ENCODE data around the gene STRA6. TPM values are rescaled to one million over a fixed set of nuclear protein-coding genes. Genes with fewer than 3 reads are reported as not detected.
A peak's percentile ranks its signal among the peaks of the same experiment; 100 is the strongest.

STRA6 gene
- total and polyA plus RNA-seq, 2 of the 8 experiments (the other 6 are each of a cell fraction or from before 2014, with no cell fraction given), result 9.3 to 14.5 TPM

GRCh38 chr15:74197176-74197965 lies 5.2 kb downstream of the STRA6 start:
- H3K4me1 ChIP-seq (replicated peaks in 1 of 4; ENCODE audit: control insufficient read depth in 3 of 4, insufficient read depth in 4 of 4, low read length in 3 of 4), result peaks cover 0 to 24% (median 15%) of the 10 kb centered on the region in 4 experiments; a peak in 6 of 7 replicates
- no peaks in the 10 kb centered on the region for H4K20me1 ChIP-seq (replicated peaks in 1 of 2; ENCODE audit: control insufficient read depth in 1 of 2, insufficient read depth in 2 of 2, low read length in 2 of 2)
- no peak overlapping the region for H3K18ac ChIP-seq (ENCODE audit: extremely low read depth, low read length)
- FAIRE-seq (no peak), DNase-seq (ENCODE audit: low read depth in 1 of 2, low spot score in 2 of 2) (no peak)
- H3K79me2 ChIP-seq (ENCODE audit: control insufficient read depth in 1 of 2, insufficient read depth in 2 of 2, low read length in 2 of 2), result 0 out of 4 replicates have a peak, but pooled peaks cover 0 to 4% of the 10 kb centered on the region in 2 experiments
- no peak overlapping the region for H3K14ac ChIP-seq (ENCODE audit: insufficient read length)
- H4K91ac ChIP-seq (replicated peaks; ENCODE audit: insufficient read length, low read length), result no peak overlapping the region
- no peak overlapping the region for H2BK12ac ChIP-seq (ENCODE audit: low read depth, low read length)
- no peak overlapping the region for H2BK20ac ChIP-seq (ENCODE audit: low read length)
- WGBS, 2 experiments (ENCODE audit: extremely low coverage in 1 of 2, insufficient coverage in 1 of 2, insufficient read length in 1 of 2, insufficient replicate concordance in 2 of 2, low coverage in 1 of 2, low lambda C conversion rate in 2 of 2, missing lambda C conversion rate in 1 of 2), result 89% methylated on average over 9 of the region's 9 CpGs; no CpG with 5 or more reads in 1 of the 2 experiments
- peaks cover 3% of the 10 kb centered on the region; the same call in 1 of the 2 replicates for H3K79me1 ChIP-seq (ENCODE audit: low read depth, low read length)
- H3K4ac ChIP-seq (replicated peaks; ENCODE audit: insufficient read length, low read depth, low read length), result no peak overlapping the region
- no peak overlapping the region for H3K4me3 ChIP-seq (ENCODE audit: extremely low read depth in 1 of 4, insufficient read depth in 2 of 4, low read depth in 3 of 4, low read length in 4 of 4)
- no peak overlapping the region for H3K27ac ChIP-seq (ENCODE audit: low read depth, low read length)
- H3K23me2 ChIP-seq (ENCODE audit: low read depth, low read length), result 0 out of 2 replicates have a peak, but pooled peaks cover 2% of the 10 kb centered on the region
- H3K36me3 ChIP-seq (ENCODE audit: control insufficient read depth in 2 of 4, insufficient read depth in 4 of 4, low read length in 3 of 4), result no peaks in the 10 kb centered on the region
- no peak overlapping the region for H2BK120ac ChIP-seq (replicated peaks; ENCODE audit: low read depth, low read length)
- H3K4me2 ChIP-seq (ENCODE audit: insufficient read depth in 1 of 2, low read depth in 2 of 2, low read length in 2 of 2), result no peak overlapping the region
- H2AFZ ChIP-seq (ENCODE audit: low read length), result no peak overlapping the region
- no peak overlapping the region for H4K5ac ChIP-seq (ENCODE audit: insufficient read length, low read depth, low read length)
- no peak overlapping the region for H3K9ac ChIP-seq (replicated peaks in 1 of 4; ENCODE audit: extremely low read depth in 1 of 4, low read depth in 3 of 4, low read length in 3 of 4)
- no peak overlapping the region for H2AK5ac ChIP-seq (ENCODE audit: low read depth, low read length)
- no peaks in the 10 kb centered on the region for H3K27me3 ChIP-seq (replicated peaks in 1 of 4; ENCODE audit: control insufficient read depth in 3 of 4, extremely low read depth in 1 of 4, insufficient read depth in 3 of 4, low read length in 3 of 4)
- H3K23ac ChIP-seq (ENCODE audit: insufficient read length), result no peak overlapping the region
- H3K56ac ChIP-seq (replicated peaks; ENCODE audit: insufficient read length, low read depth, low read length), result no peak overlapping the region
- H2BK5ac ChIP-seq (ENCODE audit: low read depth, low read length), result no peak overlapping the region
- CTCF ChIA-PET (ENCODE audit: partially characterized antibody), result interaction anchor here (0.6 to 6.1 kb wide), 13 partner anchors 10 to 535 kb away, joined by 3 to 38 read pairs (median 5); partner anchors contain the start of gene ISLR
- H3K9me3 ChIP-seq (ENCODE audit: insufficient read depth in 2 of 2, low read depth in 1 of 2, low read length in 1 of 2), result no peaks in the 10 kb centered on the region
- H2BK15ac ChIP-seq (ENCODE audit: low read length), result no peak overlapping the region
- 0 out of 2 replicates have a peak overlapping the region, but pooled peaks have one; percentile 6 for H4K8ac ChIP-seq (ENCODE audit: extremely low read depth, insufficient read depth, low read length)
- POLR2A ChIA-PET (ENCODE audit: partially characterized antibody), result interaction anchor here (0.7 to 6.9 kb wide), 3 partner anchors 8 to 17 kb away, joined by 3 to 76 read pairs (median 3); no protein-coding TSS in a partner anchor
- TF ChIP-seq PHF8 (conservative IDR thresholded peaks at IDR 0.05; ENCODE audit: low read depth, low read length), result no peak
- TF ChIP-seq CTCF (IDR thresholded peaks at IDR 0.05; ENCODE audit: control extremely low read depth in 1 of 3, insufficient read depth in 1 of 3, low read depth in 1 of 3, low read length in 3 of 3), result no peak
- TF ChIP-seq RXRA (IDR thresholded peaks at IDR 0.05; ENCODE audit: insufficient read depth, low read depth, low read length), result no peak
- TF ChIP-seq EZH2 (IDR thresholded peaks at IDR 0.05; ENCODE audit: low read depth, low read length, severe bottlenecking), result no peak
- no peak for TF ChIP-seq BCL11A (IDR thresholded peaks at IDR 0.05; ENCODE audit: low read depth in 2 of 2, low read length in 2 of 2)
- no peak for TF ChIP-seq KDM5A (IDR thresholded peaks at IDR 0.05; ENCODE audit: low read length)
- TF ChIP-seq POLR2AphosphoS5 (IDR thresholded peaks at IDR 0.05; ENCODE audit: low read depth, low read length), result no peak

Measured in H1 (cell line).